NCI-H1417 (cell line): ENCODE data around the gene AGTPBP1.

Experiments used
- DNase-seq, 3 experiments: peaks; one replicate each; lab custom pipeline; 2025; lab: John Stamatoyannopoulos, UW

Gene AGTPBP1

GRCh38 chr9:85502815-85503655 is 238.7 kb downstream of the AGTPBP1 start:
- no peak for DNase-seq

GRCh38 chr9:85501882-85502281 is 239.9 kb downstream of the AGTPBP1 start:
- no peak for DNase-seq

GRCh38 chr9:85501456-85501855 is 240.3 kb downstream of the AGTPBP1 start:
- DNase-seq, result no peak
